Smooth muscle cell of the brain vasculature (primary cell): Measurements from ENCODE around the gene BATF3.

ENCODE experiments used
- DNase-seq: peaks from one replicate; pipeline ENCODE4 v3.0.0-alpha.2; 2012; ENCODE audit warnings: low read depth, low spot score

The BATF3 gene

DNA sequence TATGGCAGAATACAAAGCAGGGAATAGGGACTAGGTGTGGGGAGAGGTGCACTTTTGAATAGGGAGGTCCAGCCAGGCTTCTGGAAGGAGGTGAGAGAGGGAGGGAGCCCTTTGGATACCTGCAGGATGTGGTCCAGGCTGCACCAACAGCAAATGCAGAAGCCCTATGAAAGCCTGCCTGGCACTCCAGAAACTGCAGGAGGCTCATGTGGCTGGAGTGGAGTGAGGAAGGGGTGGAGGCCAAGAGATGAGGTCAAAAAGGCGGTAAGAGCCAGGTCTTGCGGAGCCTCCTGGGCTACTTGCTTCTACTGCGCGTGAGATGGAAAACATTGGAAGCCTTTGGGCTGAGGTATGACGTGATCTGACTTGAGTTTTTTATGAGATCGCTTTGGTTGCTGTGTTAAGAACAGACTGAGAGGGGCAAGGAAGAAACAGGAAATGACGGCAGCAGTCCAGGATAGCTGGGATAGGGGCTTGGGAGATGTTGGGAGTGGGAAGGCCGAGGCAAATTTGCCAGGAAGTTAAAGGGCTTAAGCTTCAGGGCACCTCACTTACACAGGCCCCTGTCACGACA, 4.4 kb upstream of the BATF3 start:
- DNase-seq = no peak

DNA sequence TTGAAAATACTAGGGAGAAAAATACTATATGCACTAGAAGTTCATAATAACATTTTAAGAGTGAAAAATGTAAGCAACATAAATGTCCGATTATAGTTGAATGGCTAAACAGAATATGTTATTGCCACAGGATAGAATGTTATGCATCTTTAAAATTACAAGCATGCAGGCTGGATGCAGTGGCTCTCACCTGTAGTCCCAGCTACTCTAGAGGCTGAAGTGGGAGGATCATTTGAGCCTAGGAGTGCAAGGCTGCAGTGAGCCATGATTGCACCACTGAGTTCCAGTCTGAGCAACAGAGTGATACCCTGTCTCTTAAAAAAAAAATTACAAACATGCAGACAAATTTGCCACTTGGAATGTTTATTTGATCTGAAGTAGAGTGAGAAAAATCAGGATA, 3.0 kb upstream of the BATF3 start:
- no peak for DNase-seq

DNA sequence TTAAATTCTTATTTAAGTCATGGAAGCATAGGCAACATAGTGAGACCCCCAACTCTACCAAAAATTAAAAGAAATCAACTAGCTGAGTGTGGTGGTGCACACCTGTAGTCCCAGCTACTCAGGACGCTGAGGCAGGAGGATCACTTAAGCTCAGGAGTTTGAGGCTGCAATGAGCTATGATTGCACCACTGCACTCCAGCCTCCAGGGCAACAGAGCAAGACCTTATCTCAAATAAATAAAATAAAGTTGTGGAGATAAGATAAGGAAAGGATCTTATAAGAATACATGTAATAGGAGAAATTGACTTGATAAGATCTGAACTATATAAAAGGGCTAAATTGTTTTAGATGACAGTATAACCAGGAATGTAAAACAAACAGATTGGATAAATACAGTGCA, 2.3 kb upstream of the BATF3 start:
- no peak for DNase-seq

DNA sequence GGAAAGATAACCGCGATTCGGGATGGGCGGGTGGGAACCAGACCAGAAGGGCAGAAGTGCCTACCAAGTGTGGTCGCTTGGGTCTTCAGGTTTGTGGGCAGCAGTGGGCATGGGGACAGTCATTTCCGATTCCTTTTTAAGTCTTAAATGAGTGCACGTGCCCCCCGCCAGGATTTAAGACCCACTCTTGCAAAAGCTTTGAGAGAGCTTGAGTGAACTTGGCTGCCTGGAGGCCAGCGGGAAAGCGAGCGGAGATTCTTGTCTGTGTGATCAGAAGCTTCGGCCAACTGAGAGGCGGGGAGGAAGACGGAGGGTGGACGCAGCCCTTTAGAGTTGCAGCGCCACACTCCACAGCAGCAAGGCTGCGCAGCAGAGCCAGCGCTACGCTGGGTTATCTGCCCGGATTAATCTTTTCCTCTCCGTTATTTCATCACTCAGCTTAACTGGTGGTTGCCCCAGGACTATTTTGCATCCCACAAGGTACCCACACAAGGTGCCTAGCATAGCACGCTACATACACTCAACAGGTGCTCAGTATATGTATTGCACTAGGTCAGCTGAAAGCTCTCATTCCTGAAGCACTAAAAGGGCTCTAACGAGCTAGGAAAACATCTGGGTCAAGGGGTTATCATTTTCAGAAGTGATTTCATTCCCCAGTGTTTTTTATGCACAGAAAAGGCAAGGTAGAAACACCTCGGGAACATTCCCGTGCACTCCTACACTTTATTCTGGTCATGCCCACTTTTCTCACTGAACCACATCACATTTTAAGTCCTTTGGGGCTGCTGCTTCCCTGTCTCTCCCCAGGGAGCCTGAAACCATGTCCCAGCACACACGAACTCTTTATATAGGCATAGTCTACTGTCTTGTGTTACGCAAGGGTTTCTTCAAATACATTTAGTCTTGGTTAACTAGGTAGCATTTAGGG, 1.5 kb upstream of the BATF3 start:
- no peak for DNase-seq

DNA sequence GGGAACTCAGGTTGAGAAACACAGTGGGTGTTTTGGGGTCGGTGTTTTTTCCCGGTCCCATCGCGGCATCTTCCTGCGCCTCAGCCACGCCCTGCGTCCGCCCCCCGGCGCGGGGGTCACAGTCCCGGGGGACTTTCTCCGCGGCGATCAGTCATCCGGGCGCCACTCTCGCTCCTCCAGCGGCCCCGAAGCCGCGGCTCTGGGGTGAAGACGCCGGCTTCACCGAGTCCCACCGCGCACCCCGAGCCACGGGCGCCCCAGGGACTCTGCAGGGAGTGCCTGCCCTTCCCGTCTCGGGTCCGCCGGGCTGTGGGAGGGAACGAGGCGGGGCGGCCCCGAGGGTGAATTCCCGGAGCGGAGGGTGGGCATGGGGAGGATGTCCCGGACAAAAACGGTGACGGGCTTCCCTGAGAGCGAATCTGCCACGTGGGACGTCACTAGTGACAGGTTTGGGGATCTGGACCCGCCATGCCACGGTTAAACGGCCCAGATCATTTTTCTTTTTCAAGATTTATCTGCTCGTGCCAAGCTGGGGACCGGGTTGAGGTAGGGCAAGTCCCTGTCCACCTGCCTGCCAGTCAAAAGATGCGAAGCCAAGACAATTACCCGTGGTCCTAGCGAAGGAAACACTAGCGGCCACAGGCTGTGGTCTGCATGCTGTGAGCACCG, 717 bp upstream of the BATF3 start:
- DNase-seq = no peak

DNA sequence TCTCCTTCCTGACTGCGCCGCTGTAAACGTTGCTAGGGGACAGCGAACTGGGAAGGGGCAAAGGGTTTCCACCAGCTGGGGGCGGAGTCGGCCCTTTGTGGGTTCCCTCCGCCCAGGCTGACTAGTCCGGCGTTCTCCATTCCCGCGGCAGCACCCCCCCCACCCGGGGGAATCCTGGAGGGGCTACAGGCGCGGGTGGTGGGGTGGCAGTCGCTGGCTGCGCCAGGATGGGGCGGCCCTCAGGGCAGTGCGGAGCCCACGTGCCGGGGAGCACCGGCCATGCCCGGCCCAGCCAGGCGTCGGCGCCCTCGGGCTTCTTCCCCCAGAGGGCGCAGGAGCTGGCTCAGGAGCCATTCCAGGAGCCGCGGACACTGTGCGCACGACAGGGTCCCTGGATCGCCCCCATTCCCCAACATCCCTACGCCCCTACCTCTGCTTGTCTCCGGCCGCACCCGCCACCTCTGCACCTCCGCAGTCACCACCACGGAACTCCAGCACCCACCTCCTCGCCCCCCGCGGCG, 476 bp downstream of the BATF3 start:
- DNase-seq = no peak

DNA sequence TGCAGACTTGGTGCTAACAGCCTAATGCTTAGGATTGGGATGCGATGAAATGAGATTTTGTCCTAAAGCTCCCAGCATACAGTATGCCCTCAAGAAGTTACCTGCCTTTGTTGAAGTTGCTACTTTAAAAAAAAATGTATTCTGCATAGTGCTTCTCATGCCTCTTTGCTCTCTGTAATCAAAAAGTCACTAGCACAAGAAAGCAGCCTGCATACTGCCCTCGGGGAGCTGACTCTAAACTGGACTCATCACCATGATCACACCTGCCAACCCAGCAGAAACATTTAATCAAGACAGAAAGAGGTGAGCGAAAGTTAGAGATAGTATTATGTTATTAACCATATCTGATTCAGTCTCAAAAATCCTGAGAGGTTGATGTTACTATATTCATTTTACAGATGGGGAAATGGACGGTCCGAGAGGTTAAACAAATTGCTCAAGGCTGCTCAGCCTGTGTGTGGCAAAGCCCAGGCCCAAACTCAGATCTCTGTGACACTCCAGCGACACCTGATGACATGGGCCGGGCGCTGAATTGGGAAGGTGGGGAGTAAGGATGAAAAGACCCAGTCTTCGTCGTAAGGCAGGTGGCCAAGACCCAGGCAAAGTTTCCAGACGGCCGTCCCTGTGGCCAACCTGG, 1.1 kb downstream of the BATF3 start:
- no peak for DNase-seq

DNA sequence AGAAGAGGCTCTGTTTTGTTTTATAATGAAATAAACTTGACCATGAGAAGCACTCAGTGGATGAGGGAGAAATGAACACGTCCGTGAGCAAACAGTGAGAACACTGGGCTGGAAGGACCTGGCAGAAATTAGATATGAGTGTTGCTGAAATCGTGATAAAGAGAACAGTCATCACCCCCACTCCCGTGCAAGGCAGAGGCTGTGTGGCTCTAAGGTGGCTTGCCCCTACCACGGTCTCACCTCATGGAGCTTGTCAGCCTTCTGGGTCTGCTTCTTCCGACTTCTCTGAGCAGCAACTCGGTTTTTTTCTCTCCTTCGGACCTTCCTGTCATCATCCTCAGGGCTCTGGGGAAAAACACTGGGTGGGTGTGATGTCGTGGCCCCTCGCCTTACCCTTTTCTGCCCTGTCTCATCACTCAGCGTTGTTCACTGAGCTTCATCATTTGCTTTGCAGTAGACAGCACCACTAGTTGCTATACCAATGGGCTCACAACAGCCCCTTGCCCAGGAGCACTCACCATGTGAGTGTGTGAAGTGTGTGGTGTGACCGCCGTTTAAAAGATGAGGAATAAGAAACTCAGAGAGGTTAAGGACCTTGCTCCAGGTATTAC, 2.8 kb downstream of the BATF3 start:
- no peak for DNase-seq

DNA sequence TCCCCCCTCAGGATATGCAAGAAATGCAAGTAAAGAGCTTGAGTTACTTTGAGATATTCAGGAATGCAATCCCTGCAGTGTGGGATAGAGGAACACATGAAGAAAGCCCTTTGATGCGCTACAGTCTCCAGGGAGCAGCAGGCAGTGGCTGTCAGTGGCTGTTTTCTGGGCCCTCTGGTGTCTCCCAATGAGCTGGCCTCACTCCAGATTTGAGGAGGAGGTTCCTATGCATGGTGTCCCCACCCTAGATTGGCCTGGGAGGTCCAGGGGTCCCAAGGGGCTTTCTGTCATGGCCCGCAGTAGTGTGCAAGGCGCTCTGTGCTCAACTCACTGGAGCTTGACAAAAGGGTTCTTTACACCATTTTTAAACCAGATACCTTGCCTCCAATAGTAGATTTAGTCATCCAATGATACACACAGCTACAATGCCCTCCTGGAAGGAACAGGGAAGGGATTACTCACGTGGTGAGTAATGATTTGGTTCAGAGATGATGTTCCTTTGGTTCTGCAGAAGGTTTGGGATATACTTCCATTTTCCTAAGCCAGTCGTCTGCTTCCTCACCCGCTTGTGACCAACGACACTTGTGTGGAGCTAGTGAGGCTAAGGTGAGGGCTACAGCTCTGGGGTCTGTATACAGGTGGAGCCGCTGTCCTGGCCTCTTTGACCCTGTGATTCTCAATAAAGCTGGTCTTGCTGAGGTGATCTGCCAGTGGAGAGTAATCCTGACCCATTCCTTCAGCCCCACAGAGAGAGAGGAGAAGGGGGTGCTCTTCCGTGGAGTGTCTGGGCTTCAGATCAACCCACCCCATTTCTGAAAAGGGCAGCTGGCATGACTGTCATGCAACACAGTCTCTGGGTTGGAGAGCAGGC, 6.6 kb downstream of the BATF3 start:
- no peak for DNase-seq

DNA sequence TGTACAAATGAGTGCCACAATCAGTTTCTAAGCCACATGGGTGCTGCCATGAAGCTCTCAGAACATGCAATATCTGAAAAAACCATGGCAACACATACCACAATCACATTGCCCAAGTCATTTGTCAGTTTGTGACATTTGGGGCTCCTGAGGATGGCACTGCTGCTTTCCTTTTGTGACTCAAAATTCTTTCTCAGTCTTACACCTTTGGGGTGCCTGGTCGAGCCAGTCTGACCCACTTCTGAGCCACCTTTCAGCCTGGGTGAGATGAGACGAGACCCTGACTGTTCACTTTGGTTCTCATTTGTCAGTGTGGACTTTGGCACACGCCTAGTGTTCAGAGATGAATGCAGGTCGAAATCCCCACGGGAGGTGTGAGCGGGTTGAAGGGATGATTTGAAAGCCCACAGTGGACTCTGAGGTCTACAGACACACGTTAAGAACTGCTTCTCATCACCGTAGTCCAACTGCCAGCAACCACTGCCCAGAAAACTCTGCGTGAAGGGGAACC, 8.0 kb downstream of the BATF3 start:
- DNase-seq = no peak

DNA sequence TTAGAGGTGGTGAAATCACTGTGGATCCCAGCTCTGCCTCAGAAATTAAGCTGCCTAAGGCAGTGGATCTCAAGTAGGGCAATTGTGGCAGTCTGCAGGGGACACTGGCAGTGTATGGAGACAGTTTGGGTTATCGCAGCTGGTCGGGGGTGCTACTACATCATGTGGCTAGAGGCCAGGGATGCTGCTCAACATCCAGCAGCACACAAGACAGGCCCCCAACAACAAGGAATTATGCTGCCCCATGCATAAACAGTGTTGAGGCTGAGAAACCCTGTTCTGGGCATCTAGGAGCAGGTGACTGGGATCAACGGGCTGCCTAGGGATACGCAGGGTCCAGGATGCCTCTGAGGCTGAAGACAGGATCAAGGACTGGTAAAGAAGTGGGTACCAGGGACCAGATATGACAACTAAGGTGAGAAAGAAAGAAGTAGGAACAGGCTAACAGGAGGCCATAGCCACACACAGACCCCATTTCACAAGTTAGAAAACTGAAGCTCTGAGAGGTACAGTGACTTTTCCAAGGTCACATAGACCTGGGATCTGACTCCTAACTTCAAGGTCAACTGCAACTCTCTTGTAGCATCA, 8.7 kb downstream of the BATF3 start:
- DNase-seq = no peak

DNA sequence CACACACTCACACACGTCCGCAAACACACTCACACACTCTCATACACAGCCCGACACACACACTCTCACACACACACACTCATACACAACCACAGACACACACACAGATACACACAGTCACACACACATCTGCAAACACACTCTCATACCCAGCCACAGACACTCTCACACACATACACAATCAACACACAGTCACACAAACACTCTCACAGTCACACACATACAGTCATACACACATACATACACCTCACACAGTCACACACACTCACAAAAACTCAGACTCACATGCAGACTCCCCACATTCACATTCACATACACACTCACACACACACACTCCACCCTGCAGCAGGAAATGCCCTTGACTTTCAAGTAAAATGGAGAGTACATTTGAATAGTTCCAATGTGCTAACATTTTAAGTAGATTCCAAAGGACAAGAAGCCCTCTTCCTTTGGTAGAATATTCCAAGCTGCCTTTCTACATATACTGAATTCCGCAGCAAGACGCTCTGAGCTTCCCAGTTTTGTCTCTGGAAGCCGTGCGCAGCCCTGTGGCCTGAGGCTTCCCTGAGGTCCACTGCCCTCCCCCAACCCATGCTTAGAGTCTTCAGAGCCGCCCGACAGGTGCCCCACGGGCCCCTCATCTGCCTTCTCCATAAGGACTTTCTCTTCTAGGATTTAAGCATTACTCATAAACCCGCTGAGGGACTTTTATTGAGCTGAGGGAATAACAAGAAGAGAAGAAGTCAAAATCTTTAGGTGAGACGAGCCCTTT, 9.7 kb downstream of the BATF3 start:
- DNase-seq = no peak

DNA sequence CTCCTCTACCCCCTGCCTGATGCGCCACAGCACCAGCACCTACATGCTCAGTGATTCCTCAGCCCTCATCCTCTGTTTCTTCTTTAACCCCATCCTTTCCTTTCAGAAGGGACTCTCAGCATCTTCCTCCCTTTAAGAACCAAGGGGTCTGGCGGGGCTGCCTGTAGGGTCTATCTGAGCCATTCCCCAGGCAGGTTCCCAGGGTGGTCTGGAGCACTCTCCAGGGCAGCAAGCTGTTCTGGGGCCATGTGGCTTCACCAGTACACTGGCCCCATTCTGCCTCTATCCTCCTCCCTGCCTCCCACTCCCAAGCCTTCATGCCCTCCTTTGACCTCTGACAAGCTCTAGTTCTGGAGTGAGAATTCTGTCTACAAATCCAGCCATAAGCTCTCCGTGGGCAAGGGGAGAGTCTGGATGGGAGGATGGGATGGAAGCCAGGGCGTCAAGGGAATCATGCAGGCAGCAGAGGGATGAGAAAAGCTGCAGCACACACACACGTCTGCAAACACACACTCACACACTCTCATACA, 10.4 kb downstream of the BATF3 start:
- DNase-seq = no peak

DNA sequence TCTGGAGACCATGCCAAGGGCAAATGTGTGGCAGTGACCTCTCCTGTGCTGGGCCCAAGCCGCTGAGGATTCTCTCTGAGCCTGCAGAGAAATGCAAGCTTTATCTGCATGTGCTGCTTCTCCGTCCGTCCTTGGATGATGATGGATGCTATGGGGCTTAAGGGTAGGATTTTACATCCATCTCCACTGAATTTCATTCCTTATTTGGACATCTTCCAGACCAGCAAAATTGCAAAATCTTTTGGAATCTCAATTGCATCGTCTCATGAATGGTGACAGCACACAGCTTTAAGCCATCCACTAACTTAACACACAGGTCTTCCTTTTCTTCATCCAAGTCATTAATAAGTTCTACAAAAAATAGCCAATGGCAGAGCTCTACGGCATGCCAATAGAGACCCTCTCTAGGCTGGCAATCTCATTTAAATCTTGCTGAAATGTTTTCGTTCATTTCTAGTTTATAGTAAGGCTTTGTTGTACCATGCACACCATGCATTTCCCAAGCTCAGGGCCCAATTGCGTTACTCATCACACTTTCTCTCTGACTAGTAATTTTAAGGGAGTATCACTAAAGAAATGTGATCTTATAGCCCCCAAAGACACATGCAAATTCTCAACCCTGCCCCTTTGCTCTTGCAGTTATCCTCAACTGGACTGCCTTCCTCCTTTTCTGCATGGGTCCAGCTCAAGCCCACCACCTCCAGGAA, 11.1 kb downstream of the BATF3 start:
- DNase-seq = no peak

DNA sequence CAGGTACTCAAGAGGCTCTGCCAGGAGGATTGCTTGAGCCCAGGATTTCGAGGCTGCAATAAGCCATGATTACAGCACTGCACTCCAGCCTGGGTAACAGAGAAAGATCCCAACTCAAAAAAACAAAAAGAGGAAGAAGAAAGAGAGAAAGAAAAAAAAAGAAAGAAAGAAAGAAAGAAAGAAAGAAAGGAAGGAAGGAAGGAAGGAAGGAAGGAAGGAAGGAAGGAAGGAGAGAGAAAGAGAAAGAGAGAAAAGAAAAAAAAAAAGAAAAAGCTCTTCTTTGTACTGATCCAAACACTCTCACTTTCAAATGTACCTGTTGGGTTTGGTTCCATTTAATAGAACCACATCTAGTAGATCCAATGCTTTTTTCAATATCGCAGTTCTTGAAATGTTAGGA, 11.8 kb downstream of the BATF3 start:
- no peak for DNase-seq

DNA sequence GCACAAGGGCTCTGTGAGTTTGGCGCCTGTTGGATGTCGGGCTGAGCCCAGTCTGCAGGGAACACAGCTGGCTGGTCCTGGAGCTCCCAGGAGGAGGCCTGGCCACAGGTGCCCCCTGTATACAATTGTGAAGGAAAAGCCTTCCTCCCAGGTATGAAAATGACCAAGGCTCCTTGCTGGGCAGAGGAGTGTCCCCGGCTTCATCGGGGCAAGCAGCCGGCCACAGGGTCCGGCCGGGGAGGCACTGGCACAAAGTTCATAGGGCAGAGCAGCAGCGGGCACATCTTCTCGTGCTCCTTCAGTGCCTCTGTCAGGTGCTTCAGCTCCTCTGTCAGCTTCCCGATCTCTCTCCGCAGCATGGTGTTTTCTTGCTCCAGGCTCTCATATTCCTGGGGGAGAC, 13.0 kb downstream of the BATF3 start:
- DNase-seq = no peak

DNA sequence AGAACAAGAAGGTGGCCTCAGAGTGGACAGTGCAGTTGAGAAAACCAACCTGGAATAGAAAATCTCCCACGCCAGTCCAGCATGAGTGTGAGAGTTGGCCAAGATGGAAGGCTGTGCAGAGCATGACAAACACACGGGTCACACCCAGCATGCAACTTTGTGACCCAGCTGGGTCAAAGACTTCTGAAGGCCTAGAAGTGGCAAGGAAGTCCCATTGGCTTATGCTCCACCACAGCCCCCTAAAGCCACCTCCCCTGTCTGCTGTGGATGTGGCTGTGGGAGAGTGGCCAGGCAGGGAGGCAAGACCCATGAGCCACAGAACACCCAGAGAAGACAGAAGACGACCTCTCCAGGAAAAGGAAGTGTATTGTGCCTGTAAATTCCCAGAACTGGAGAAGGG, 13.6 kb downstream of the BATF3 start:
- DNase-seq = no peak

DNA sequence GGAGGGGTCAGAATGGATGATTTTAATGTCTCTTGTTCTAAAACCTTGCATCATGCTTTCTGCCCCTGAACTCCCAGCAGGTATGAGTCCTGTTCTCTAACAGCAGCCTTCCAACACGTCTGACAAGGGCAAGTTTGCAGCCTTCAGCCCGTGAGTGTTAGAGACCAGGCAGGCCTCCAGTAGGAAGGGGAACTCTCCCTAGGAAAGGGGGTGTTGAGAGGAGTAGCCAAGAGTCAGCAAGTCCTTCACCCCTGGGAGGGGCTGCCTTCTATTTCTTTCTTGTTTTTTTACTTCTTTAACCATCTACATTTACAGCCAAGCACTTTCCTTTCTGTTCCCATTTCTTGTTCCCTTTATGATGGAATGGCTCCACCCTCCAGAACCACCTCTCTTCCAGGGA, 14.2 kb downstream of the BATF3 start:
- DNase-seq = no peak
